GM23338 (cell line): ENCODE results near the gene GRID1. TPM values are rescaled to one million over a fixed set of nuclear protein-coding genes. Genes with fewer than 3 reads are reported as not detected.

Experiments
- ATAC-seq: fragments of 200-7000 bp; cut with Tn5 transposase; 3 replicates; pipeline ENCODE4 v1.9.1; 2020
- DNase-seq: peaks from one replicate; pipeline ENCODE4 v3.0.0-alpha.2; 2015; ENCODE audit warnings: low spot score
- H2AFZ ChIP-seq: fragments of 200-600 bp; sonication (generic); 2 replicates; pipeline ENCODE4 v1.8.0; 2016; ENCODE audit warnings: antibody characterized with exemption, mild to moderate bottlenecking, moderate library complexity
- H3F3A ChIP-seq: fragments of 200-600 bp; sonication (generic); replicated peaks from 2 replicates; pipeline ENCODE4 v1.8.0; 2017; ENCODE audit warnings: antibody characterized with exemption, mixed run types, low read depth
- H3K27ac ChIP-seq: fragments of 200-600 bp; sonication (generic); 2 replicates; pipeline ENCODE4 v1.6.1; 2016; ENCODE audit warnings: low read depth
- H3K27me3 ChIP-seq: fragments of 200-600 bp; sonication (generic); 2 replicates; pipeline ENCODE4 v1.8.0; 2016; ENCODE audit warnings: mild to moderate bottlenecking, mixed run types, moderate library complexity; ENCODE audit not compliant: insufficient read depth
- H3K36me3 ChIP-seq: fragments of 200-600 bp; sonication (generic); 2 replicates; pipeline ENCODE4 v1.8.0; 2016; ENCODE audit warnings: mild to moderate bottlenecking; ENCODE audit not compliant: insufficient read depth
- H3K4me1 ChIP-seq: fragments of 200-600 bp; sonication (generic); 2 replicates; pipeline ENCODE4 v1.8.0; 2016; ENCODE audit warnings: mild to moderate bottlenecking, moderate library complexity; ENCODE audit not compliant: insufficient read depth
- H3K4me2 ChIP-seq: fragments of 200-600 bp; sonication (generic); 2 replicates; pipeline ENCODE4 v1.7.1; 2017; ENCODE audit warnings: mixed run types
- H3K4me3 ChIP-seq: fragments of 200-600 bp; sonication (generic); 2 replicates; pipeline ENCODE4 v1.6.1; 2016; ENCODE audit warnings: mixed run types
- H3K79me2 ChIP-seq: fragments of 200-600 bp; sonication (generic); replicated peaks from 2 replicates; pipeline ENCODE4 v1.8.0; 2017; ENCODE audit warnings: mild to moderate bottlenecking; ENCODE audit not compliant: insufficient read depth
- H3K9me2 ChIP-seq: fragments of 200-600 bp; sonication (generic); 2 replicates; pipeline ENCODE4 v1.8.0; 2017; ENCODE audit not compliant: insufficient read depth
- H4K20me1 ChIP-seq: fragments of 200-600 bp; sonication (generic); replicated peaks from 2 replicates; pipeline ENCODE4 v1.8.0; 2017; ENCODE audit warnings: mild to moderate bottlenecking; ENCODE audit not compliant: insufficient read depth
- H3K27ac Mint-ChIP-seq: 2 replicates; pipeline ENCODE4 v1.8.0; 2020; ENCODE audit warnings: inconsistent platforms, mild to moderate bottlenecking, moderate library complexity, mixed read lengths
- H3K27me3 Mint-ChIP-seq: 3 replicates; pipeline ENCODE4 v1.8.0; 2022; ENCODE audit warnings: low read depth, mild to moderate bottlenecking, moderate library complexity, mixed read lengths, inconsistent platforms; ENCODE audit not compliant: insufficient read depth, poor library complexity
- H3K36me3 Mint-ChIP-seq: 3 replicates; pipeline ENCODE4 v1.8.0; 2021; ENCODE audit warnings: low read depth, mild to moderate bottlenecking, inconsistent platforms, moderate library complexity, mixed read lengths
- H3K4me1 Mint-ChIP-seq: 3 replicates; pipeline ENCODE4 v1.8.0; 2020; ENCODE audit warnings: mild to moderate bottlenecking, inconsistent platforms, mixed read lengths
- H3K4me3 Mint-ChIP-seq: 3 replicates; pipeline ENCODE4 v1.8.0; 2021; ENCODE audit warnings: moderate library complexity, mild to moderate bottlenecking, inconsistent platforms, mixed read lengths
- H3K9me3 Mint-ChIP-seq: 3 replicates; pipeline ENCODE4 v1.8.0; 2020; ENCODE audit warnings: moderate library complexity, mild to moderate bottlenecking, inconsistent platforms, mixed read lengths
- CREB1 ChIP-seq: fragments of 250-450 bp; sonication (Bioruptor Pico); IDR thresholded peaks from 2 replicates; pipeline ENCODE4 v1.5.0; 2020; ENCODE audit warnings: low read depth, mild to moderate bottlenecking, moderate library complexity
- CTCF ChIP-seq, 2 experiments: fragments of 200-600 bp in 1 of 2; sonication (generic) in 1 of 2; conservative IDR thresholded peaks; 2 replicates each; pipeline versions ENCODE4 v1.5.1 to v1.6.1; 2016 to 2017; ENCODE audit warnings: antibody characterized with exemption in 2 of 2, low read depth in 2 of 2, mild to moderate bottlenecking in 2 of 2, moderate library complexity in 1 of 2
- ETS1 ChIP-seq: IDR thresholded peaks from 2 replicates; pipeline ENCODE4 v1.6.1; 2016; ENCODE audit warnings: antibody characterized with exemption
- EZH2 ChIP-seq: fragments of 200-600 bp; sonication (generic); IDR thresholded peaks from one replicate; pipeline ENCODE4 v1.8.0; 2017; ENCODE audit warnings: antibody characterized with exemption, mild to moderate bottlenecking, low read depth; ENCODE audit not compliant: unreplicated experiment
- POLR2AphosphoS5 ChIP-seq: IDR thresholded peaks from 2 replicates; pipeline ENCODE4 v1.6.1; 2016; ENCODE audit warnings: antibody characterized with exemption, low read depth
- REST ChIP-seq: IDR thresholded peaks from one replicate; pipeline ENCODE4 v1.6.1; 2018; ENCODE audit warnings: antibody characterized with exemption; ENCODE audit not compliant: unreplicated experiment
- polyA plus RNA-seq: library from polyadenylated mRNA; unstranded; fragments of >200 nt; fragmentation: Nextera tagmentation; extraction: Ambion mirVana; gene quantifications from 2 replicates; pipeline ENCODE4 v1.2.1, GENCODE V29; 2016
- total RNA-seq: library from RNA; depleted of rRNA; stranded (reverse); fragments of >200 nt; shearing (Covaris generic); gene quantifications from 2 replicates; pipeline ENCODE4 v1.2.3, GENCODE V29; 2014

The GRID1 gene
- total and polyA plus RNA-seq, 2 experiments from 2014 or later, result 0.14 to 0.15 TPM

- no peaks in the 10 kb centered on the region; the same call in 2 of the 3 replicates for H3K36me3 Mint-ChIP-seq
- H3K4me1 Mint-ChIP-seq, result no peaks in the 10 kb centered on the region; the same call in 2 of the 3 replicates
Measured at GRCh38 chr10:86141896-86142295, 224.7 kb downstream of the GRID1 start.

GRCh38 chr10:86139066-86139657 lies 227.4 kb downstream of the GRID1 start:
- no peak for TF ChIP-seq ETS1
- peak; percentile 52 to 75 for TF ChIP-seq CTCF (conservative IDR thresholded peaks at IDR 0.05; ENCODE audit: low read depth in 2 of 2)
- ATAC-seq (peak; percentile 66), DNase-seq (peak; percentile 64)
- no peaks in the 10 kb centered on the region for H3K36me3 ChIP-seq
- H3K9me2 ChIP-seq, result no peaks in the 10 kb centered on the region
- Mint-ChIP-seq H3K4me3 (no peak overlapping the region), H3K36me3 (no peaks in the 10 kb centered on the region; the same call in 2 of the 3 replicates), H3K27ac (no peak overlapping the region), H3K4me1 (no peaks in the 10 kb centered on the region; the same call in 2 of the 3 replicates), H3K9me3 (peaks cover 53% of the 10 kb centered on the region), H3K27me3 (no peaks in the 10 kb centered on the region)
- H3K27ac ChIP-seq, result no peak overlapping the region
- H3K4me1 ChIP-seq, result no peaks in the 10 kb centered on the region
- no peak overlapping the region for H3K4me2 ChIP-seq
- no peak overlapping the region for H2AFZ ChIP-seq
- no peak overlapping the region for H3K4me3 ChIP-seq
- H4K20me1 ChIP-seq, result no peaks in the 10 kb centered on the region
- no peaks in the 10 kb centered on the region for H3F3A ChIP-seq
- no peaks in the 10 kb centered on the region for H3K79me2 ChIP-seq
- H3K27me3 ChIP-seq, result no peaks in the 10 kb centered on the region

More at GRCh38 chr10:86141896-86142295, 224.7 kb downstream of the GRID1 start:
- H3K27me3 Mint-ChIP-seq, result peaks cover 4% of the 10 kb centered on the region
- H3K9me3 Mint-ChIP-seq, result peaks cover 42% of the 10 kb centered on the region
- H3K27ac Mint-ChIP-seq, result no peak overlapping the region
- H4K20me1 ChIP-seq, result no peaks in the 10 kb centered on the region
- no peaks in the 10 kb centered on the region for H3K36me3 ChIP-seq
- no peak overlapping the region for H3K4me3 Mint-ChIP-seq
- ATAC-seq, result no peak
- H3K9me2 ChIP-seq, result no peaks in the 10 kb centered on the region
- H3K4me1 ChIP-seq, result no peaks in the 10 kb centered on the region
- TF ChIP-seq POLR2AphosphoS5 (no peak), EZH2 (no peak)
- no peaks in the 10 kb centered on the region for H3K27me3 ChIP-seq
- no peak overlapping the region for H3K27ac ChIP-seq
- H3K4me3 ChIP-seq, result no peak overlapping the region
- H2AFZ ChIP-seq, result no peak overlapping the region
- no peaks in the 10 kb centered on the region for H3F3A ChIP-seq
- H3K4me2 ChIP-seq, result no peak overlapping the region
- no peaks in the 10 kb centered on the region for H3K79me2 ChIP-seq
- no peak for DNase-seq

GRCh38 chr10:86138551-86139065 lies 228.0 kb downstream of the GRID1 start:
- H3K4me3 Mint-ChIP-seq, result no peak overlapping the region
- H3K4me2 ChIP-seq, result no peak overlapping the region
- H3K36me3 Mint-ChIP-seq, result no peaks in the 10 kb centered on the region; the same call in 2 of the 3 replicates
- H3K9me2 ChIP-seq, result no peaks in the 10 kb centered on the region
- no peak overlapping the region for H3K4me3 ChIP-seq
- no peaks in the 10 kb centered on the region for H3K27me3 ChIP-seq
- H2AFZ ChIP-seq, result no peak overlapping the region
- peaks cover 55% of the 10 kb centered on the region for H3K9me3 Mint-ChIP-seq
- DNase-seq, result no peak
- H3K79me2 ChIP-seq, result no peaks in the 10 kb centered on the region
- no peaks in the 10 kb centered on the region for H4K20me1 ChIP-seq
- ATAC-seq, result no peak
- no peaks in the 10 kb centered on the region for H3K36me3 ChIP-seq
- no peaks in the 10 kb centered on the region; the same call in 2 of the 3 replicates for H3K4me1 Mint-ChIP-seq
- H3K27ac Mint-ChIP-seq, result no peak overlapping the region
- no peak overlapping the region for H3K27ac ChIP-seq
- H3K27me3 Mint-ChIP-seq, result no peaks in the 10 kb centered on the region
- no peaks in the 10 kb centered on the region for H3F3A ChIP-seq
- H3K4me1 ChIP-seq, result no peaks in the 10 kb centered on the region
- TF ChIP-seq ETS1, result no peak
- no peak for TF ChIP-seq EZH2
- no peak for TF ChIP-seq REST
- TF ChIP-seq CREB1, result no peak
